HEK293T (cell line): ENCODE results near the gene PDXP.

ENCODE experiments used
- CTCF ChIA-PET: fragments of 350-600 bp; formaldehyde crosslinking; extraction: SDS; loops from one replicate; lab custom pipeline; 2021; ENCODE audit warnings: antibody characterized with exemption, inconsistent platforms; lab: Yijun Ruan, JAX
- POLR2A ChIA-PET: fragments of 350-600 bp; formaldehyde crosslinking; extraction: SDS; loops from one replicate; lab custom pipeline; 2020; ENCODE audit warnings: antibody characterized with exemption, inconsistent platforms; lab: Yijun Ruan, JAX
- DNase-seq: peaks from one replicate; pipeline ENCODE4 v3.0.0; 2012; ENCODE audit warnings: mixed read lengths; ENCODE audit errors: extremely low spot score
- ARNT ChIP-seq: fragments of 450-650 bp; IDR thresholded peaks from 2 replicates; pipeline ENCODE4 v1.6.1; 2017; ENCODE audit warnings: mild to moderate bottlenecking
- BHLHE40 ChIP-seq: fragments of 450-650 bp; IDR thresholded peaks from 2 replicates; pipeline ENCODE4 v1.6.1; 2016; ENCODE audit warnings: mild to moderate bottlenecking, moderate library complexity, borderline replicate concordance
- CTBP1 ChIP-seq: fragments of 450-650 bp; IDR thresholded peaks from 2 replicates; pipeline ENCODE4 v1.6.1; 2016; ENCODE audit warnings: borderline replicate concordance
- ELF4 ChIP-seq: fragments of 450-650 bp; IDR thresholded peaks from 2 replicates; pipeline ENCODE4 v1.6.1; 2017; ENCODE audit warnings: antibody characterized with exemption
- FOXA1 ChIP-seq: fragments of 450-650 bp; IDR thresholded peaks from 2 replicates; pipeline ENCODE4 v1.6.1; 2016; ENCODE audit warnings: mild to moderate bottlenecking
- FOXK2 ChIP-seq: fragments of 450-650 bp; IDR thresholded peaks from 2 replicates; pipeline ENCODE4 v1.6.1; 2016; ENCODE audit warnings: mild to moderate bottlenecking
- FOXM1 ChIP-seq: fragments of 450-650 bp; IDR thresholded peaks from 2 replicates; pipeline ENCODE4 v1.6.1; 2017; ENCODE audit warnings: mild to moderate bottlenecking, borderline replicate concordance
- HDGF ChIP-seq: fragments of 450-650 bp; IDR thresholded peaks from 2 replicates; pipeline ENCODE4 v1.6.1; 2017; ENCODE audit warnings: antibody characterized with exemption, borderline replicate concordance
- L3MBTL2 ChIP-seq: fragments of 450-650 bp; conservative IDR thresholded peaks from 2 replicates; pipeline ENCODE4 v1.6.1; 2016; ENCODE audit warnings: mild to moderate bottlenecking
- LEF1 ChIP-seq: fragments of 450-650 bp; IDR thresholded peaks from 2 replicates; pipeline ENCODE4 v1.6.1; 2017; ENCODE audit warnings: mild to moderate bottlenecking, borderline replicate concordance
- NFRKB ChIP-seq: fragments of 450-650 bp; IDR thresholded peaks from 2 replicates; pipeline ENCODE4 v1.6.1; 2016; ENCODE audit warnings: mild to moderate bottlenecking, moderate library complexity
- PKNOX1 ChIP-seq: fragments of 450-650 bp; IDR thresholded peaks from 2 replicates; pipeline ENCODE4 v1.6.1; 2016
- SP1 ChIP-seq: fragments of 450-650 bp; IDR thresholded peaks from 2 replicates; pipeline ENCODE4 v1.6.1; 2017
- SUZ12 ChIP-seq: fragments of 450-650 bp; IDR thresholded peaks from 2 replicates; pipeline ENCODE4 v1.6.1; 2016; ENCODE audit warnings: mild to moderate bottlenecking
- TARDBP ChIP-seq: fragments of 450-650 bp; IDR thresholded peaks from 2 replicates; pipeline ENCODE4 v1.6.1; 2016
- ZNF384 ChIP-seq: fragments of 450-650 bp; IDR thresholded peaks from 2 replicates; pipeline ENCODE4 v1.6.1; 2016

Gene PDXP

DNA sequence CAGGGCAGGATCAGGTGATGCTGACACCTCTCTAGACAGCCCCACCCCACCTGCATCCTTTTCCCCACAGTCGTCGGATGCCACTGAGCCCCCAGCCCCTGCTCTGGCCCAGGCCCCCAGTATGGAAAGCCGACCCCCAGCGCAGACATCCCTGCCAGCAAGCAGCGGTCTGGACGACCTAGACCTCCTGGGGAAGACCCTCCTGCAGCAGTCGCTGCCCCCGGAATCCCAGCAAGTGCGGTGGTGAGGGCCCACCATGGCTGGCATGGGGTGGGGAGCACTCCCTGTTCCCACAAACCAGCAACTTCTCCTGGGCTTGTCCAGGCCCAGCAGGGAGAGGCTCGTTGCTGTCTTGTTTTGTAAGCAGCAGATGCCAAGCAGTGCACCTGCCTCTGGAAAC is 28.6 kb upstream of the PDXP start:
- ChIA-PET POLR2A (interaction anchor here (1.0 to 5.0 kb wide), 3 partner anchors 13 to 56 kb away, joined by 3 to 21 read pairs (median 11); partner anchors contain the start of genes GGA1 and NOL12), CTCF (no interaction called here)
- TF ChIP-seq TARDBP (no peak), FOXM1 (no peak), HDGF (no peak), SUZ12 (no peak), SP1 (no peak), ARNT (no peak), PKNOX1 (no peak), CTBP1 (no peak), NFRKB (no peak), ZNF384 (no peak)
- no peak for DNase-seq

DNA sequence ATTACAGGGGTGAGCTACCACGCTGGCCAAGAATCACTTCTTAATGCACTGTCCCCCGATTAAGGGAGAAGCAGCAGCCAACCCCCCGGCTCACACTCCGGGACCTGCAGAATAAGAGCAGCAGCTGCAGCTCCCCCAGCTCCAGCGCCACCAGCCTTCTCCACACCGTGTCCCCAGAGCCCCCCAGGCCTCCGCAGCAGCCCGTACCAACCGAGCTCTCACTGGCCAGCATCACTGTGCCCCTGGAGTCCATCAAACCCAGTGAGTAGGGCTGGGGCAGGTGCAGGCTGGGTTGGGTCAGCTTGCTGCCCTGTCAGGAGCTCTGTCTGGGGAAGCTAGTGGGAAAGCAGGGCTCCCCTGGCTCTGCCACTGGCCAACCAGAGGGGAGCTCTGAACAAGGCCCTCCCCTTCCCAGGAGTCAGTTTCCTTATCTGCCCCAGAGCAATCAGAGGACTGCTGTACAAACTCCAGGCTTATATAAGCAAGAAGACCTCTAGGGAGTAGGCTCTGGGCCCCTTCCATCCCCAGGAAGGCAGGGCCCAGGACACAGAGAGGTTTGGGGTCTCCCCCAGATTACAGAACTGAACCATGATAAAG is 27.6 kb upstream of the PDXP start:
- POLR2A ChIA-PET, result interaction anchor here (1.0 to 7.9 kb wide), 4 partner anchors 12 to 55 kb away, joined by 3 to 58 read pairs (median 16); partner anchors contain the start of genes GGA1, NOL12 and PDXP
- CTCF ChIA-PET, result interaction anchor here (0.6 to 4.8 kb wide), 5 partner anchors 12 to 233 kb away, joined by 3 to 41 read pairs (median 3); partner anchors contain the start of gene GGA1
- DNase-seq, result no peak
- TF ChIP-seq FOXA1 (no peak), L3MBTL2 (no peak), LEF1 (no peak), ELF4 (no peak), PKNOX1 (no peak), HDGF (no peak), CTBP1 (no peak), BHLHE40 (no peak), SUZ12 (no peak), ZNF384 (no peak), ARNT (no peak)

- POLR2A ChIA-PET, result interaction anchor here (1.6 to 7.9 kb wide), 4 partner anchors 11 to 27 kb away, joined by 11 to 58 read pairs (median 18); partner anchors contain the start of genes GGA1 and PDXP
- DNase-seq, result no peak
- TF ChIP-seq ZNF384 (no peak), CTBP1 (no peak), FOXM1 (no peak), TARDBP (no peak), NFRKB (no peak), LEF1 (no peak), ARNT (no peak), SP1 (no peak), SUZ12 (no peak), PKNOX1 (no peak), BHLHE40 (no peak), HDGF (no peak), ELF4 (no peak), L3MBTL2 (no peak), FOXA1 (no peak), FOXK2 (no peak)
- CTCF ChIA-PET, result interaction anchor here (0.6 to 4.8 kb wide), 6 partner anchors 11 to 232 kb away, joined by 3 to 41 read pairs (median 3); partner anchors contain the start of gene GGA1
These were observed 26.9 kb upstream of the PDXP start for GRCh38 chr22:37631448-37632173.

DNA sequence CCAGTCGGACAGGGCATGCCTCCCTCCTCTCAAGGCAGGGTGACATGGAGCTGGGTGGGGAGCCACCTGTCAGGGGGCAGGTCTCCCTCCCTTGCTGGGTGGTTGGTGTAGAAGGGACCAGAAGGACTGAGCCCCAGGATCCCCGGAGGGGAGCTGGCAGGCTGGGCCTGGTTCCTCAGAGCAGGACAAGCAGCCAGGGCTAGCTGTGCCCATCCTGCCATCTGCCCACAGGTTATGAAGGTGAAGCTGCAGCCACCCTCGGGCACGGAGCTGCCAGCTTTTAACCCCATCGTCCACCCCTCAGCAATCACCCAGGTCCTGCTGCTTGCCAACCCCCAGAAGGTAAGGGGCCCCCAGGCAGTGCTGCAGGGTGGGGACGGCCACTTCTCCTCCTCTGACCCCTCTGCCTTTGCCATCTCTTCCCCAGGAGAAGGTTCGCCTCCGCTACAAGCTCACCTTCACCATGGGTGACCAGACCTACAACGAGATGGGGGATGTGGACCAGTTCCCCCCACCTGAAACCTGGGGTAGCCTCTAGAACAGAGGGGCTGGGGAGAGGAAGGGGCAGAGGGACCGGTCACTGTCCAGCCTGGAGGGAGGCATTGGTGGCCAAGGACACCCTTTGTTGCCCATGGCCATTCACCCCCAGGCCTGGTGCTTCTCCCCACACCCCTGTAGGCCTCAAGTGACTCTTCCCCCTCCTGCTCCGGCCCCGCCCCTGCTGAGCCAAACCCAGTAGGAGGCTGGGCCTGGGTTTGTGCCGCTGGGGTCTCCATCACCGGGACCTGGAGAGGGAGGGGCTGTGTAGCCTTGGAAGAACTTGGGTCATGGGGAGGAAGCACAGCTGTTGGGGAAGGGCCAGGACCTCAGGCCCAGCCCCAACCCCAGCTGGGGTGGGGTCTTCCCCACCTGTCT is 26.1 kb upstream of the PDXP start:
- ChIA-PET CTCF (interaction anchor here (1.3 to 4.8 kb wide), 4 partner anchors 10 to 29 kb away, joined by 3 to 41 read pairs (median 4); no protein-coding TSS in a partner anchor), POLR2A (interaction anchor here (1.3 to 7.9 kb wide), 4 partner anchors 10 to 54 kb away, joined by 3 to 58 read pairs (median 18); partner anchors contain the start of genes GGA1, NOL12 and PDXP)
- TF ChIP-seq LEF1 (no peak), FOXK2 (no peak), TARDBP (no peak), BHLHE40 (no peak), L3MBTL2 (no peak), SP1 (no peak), CTBP1 (no peak), SUZ12 (no peak), ARNT (no peak), ELF4 (no peak), ZNF384 (no peak), HDGF (no peak), FOXM1 (no peak), PKNOX1 (no peak), NFRKB (no peak), FOXA1 (no peak)

More for the DNA sequence above, 26.1 kb upstream of the PDXP start:
- DNase-seq, result no peak
